Stimulated activated CD4-positive, alpha-beta T cell treated with anti-CD3 and anti-CD28 coated beads, Interleukin-2, amount 100 ng/mL, for 4 hours (primary cell): ENCODE results near the gene ODAPH.

ENCODE experiments used
- DNase-seq: peaks from one replicate; pipeline ENCODE4 v3.0.0-alpha.2; 2020; ENCODE audit warnings: low read depth

The ODAPH gene

GRCh38 chr4:75544870-75545269, 11.0 kb upstream of the ODAPH start:
- no peak for DNase-seq

- DNase-seq: no peak
Measured at GRCh38 chr4:75545526-75545925, 10.3 kb upstream of the ODAPH start.

- DNase-seq: no peak
Measured at GRCh38 chr4:75547647-75548387, 8.0 kb upstream of the ODAPH start.

GRCh38 chr4:75549019-75549418, 6.8 kb upstream of the ODAPH start:
- no peak for DNase-seq

DNA sequence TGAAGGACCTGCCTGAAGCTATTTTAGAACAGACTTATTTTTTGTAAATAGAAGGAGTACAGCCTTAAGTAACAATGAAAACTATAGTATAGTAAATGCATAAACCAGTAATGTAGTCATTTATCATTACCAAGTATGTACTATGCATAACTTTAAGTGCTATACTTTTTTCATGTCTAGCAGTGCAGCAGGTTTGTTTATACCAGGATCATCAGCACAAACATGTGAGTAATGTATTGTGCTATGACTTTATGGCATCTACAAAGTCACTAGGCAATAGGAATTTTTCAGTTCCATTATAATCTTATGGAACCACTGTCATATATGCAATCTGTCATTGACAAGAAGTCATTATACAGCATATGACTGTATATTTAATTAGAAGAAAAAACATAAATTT, 3.4 kb upstream of the ODAPH start:
- DNase-seq: no peak

DNA sequence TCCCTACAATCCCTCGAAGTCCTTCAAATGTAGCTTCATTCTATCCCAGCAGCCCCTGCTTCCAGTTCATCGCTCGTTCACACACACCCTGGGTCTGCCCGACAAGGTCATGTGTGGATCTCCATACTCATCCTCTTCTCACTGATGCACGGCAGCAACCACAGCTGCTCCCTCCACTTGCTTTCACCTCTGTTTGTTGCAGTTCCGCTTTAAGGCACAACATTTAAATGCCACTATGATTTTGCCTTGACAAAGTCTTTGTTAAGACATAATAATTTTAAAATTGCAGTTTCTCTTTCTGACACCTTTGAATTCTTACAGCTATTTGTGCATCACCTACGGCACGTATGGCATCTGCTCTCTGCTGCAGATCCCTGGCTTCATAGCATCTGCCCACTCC, 1.8 kb downstream of the ODAPH start:
- DNase-seq: no peak

DNA sequence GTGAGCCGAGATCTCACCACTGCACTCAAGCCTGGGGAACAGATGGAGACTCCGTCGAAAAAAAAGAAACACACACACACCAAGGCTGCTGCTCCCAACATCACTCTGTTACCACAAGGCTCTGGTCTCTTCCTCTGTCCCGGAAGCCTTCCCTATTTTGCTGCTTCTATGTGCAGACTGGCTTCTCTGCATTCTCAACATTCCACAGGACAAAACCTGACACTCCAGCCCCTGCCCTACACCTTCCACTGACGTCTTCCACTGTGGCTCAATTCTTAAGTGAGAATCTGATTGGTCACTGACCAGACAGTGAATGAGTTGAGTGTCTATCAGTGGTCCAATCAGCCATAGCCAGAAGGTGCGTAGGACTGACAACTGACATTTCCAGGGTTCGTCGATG, 5.9 kb downstream of the ODAPH start:
- DNase-seq: no peak

GRCh38 chr4:75564023-75564422, 8.2 kb downstream of the ODAPH start:
- DNase-seq: no peak

DNA sequence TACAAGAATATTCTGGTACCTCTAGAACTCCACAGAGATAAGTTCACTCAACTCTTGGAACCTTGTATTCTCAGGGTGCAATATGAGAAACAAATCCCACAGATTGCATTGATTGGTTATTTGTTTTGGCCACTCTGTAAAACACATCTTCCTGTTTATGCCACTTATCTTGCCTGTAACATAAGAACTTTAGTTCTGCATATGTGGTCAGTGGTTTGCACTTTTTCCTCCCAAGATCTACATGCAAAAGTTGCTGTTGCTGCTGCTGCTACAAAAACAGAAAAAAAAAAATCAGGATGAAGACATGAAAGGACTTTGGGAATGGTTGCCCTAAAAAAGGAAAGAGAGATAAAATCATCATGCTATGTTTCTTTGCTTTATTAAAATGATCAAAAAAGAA, 9.6 kb downstream of the ODAPH start:
- no peak for DNase-seq

DNA sequence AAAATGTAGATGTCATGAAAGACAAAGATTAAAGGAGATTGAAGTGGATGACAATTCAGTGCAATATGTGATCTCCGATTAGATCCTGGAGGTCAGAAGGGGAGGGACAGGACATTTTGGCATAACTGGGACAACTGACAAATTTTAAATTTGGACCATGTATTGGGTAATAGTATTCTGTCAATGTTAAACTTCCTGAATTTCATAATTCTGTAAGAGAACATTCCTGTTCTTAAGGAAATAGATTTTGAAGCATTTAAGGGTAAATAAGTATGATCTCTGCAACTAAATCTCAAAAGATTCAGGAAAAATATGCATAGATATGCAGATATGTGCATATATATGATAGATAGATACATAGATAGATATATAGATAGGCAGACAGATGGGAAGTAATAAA, 11.0 kb downstream of the ODAPH start:
- DNase-seq: no peak

- no peak for DNase-seq
Measured at GRCh38 chr4:75567725-75568124, 11.9 kb downstream of the ODAPH start.

GRCh38 chr4:75584067-75584466, 28.2 kb downstream of the ODAPH start:
- no peak for DNase-seq

- DNase-seq: no peak
Measured at GRCh38 chr4:75593393-75593792, 37.5 kb downstream of the ODAPH start.

GRCh38 chr4:75596061-75596460, 40.2 kb downstream of the ODAPH start:
- DNase-seq: no peak

DNA sequence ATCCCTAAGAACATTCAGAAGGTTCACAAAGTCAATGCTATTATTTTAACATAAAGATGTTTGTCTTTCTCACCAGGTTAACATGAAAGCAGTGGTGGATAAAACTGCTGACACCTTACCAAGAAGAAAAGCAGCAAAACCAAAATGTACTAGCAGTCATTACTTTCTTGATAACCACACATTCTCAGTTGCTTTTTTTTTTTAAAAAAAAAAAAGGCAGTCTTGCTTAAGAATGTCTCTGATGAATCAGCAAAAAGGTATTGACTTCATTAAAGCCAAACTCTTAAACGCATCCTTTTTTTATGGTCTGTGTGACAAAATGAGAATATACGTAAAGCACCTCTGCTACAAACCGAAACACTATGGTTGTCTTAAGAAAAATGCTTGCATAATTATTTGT, 42.5 kb downstream of the ODAPH start:
- DNase-seq: no peak

DNA sequence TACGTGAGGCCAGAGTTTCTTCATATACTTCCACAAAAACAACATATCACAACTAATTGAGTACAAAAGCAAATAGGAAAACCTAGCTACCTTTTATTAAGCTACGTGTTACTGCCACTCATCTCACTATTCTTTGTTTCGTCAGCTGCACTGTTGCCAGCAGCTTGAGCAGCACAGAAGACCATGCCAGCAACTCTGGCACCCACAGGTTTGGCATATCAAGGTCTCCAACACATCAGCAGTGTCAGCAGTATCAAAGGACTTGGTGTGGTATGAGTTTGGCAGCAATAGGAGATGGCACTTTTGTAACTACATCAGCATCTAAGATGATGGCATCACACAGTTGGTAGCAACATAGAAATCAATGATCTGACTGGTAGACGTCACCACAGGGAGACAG, 43.8 kb downstream of the ODAPH start:
- DNase-seq: no peak

DNA sequence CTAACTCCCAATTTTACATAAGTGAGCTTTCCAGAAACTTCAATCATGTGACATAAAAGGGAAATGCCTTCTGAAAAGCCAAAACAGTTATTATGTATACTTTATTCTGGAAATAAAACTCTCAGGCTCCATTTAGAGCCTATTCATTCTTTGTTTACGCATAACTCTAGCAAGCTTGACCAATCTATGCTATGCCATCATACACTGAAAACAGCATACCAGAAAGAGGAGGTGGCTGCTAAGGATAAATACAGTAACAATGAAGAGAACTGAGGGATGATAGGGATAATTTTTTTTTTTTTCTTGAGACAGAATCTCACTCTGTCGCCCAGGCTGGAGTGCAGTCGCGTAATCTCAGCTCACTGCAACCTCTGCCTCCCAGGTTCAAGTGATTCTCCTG, 50.1 kb downstream of the ODAPH start:
- DNase-seq: no peak

- no peak for DNase-seq
Measured at GRCh38 chr4:75612306-75612705, 56.4 kb downstream of the ODAPH start.
